Measurements from ENCODE around the gene ASCC1.

ASCC1 gene

DNA sequence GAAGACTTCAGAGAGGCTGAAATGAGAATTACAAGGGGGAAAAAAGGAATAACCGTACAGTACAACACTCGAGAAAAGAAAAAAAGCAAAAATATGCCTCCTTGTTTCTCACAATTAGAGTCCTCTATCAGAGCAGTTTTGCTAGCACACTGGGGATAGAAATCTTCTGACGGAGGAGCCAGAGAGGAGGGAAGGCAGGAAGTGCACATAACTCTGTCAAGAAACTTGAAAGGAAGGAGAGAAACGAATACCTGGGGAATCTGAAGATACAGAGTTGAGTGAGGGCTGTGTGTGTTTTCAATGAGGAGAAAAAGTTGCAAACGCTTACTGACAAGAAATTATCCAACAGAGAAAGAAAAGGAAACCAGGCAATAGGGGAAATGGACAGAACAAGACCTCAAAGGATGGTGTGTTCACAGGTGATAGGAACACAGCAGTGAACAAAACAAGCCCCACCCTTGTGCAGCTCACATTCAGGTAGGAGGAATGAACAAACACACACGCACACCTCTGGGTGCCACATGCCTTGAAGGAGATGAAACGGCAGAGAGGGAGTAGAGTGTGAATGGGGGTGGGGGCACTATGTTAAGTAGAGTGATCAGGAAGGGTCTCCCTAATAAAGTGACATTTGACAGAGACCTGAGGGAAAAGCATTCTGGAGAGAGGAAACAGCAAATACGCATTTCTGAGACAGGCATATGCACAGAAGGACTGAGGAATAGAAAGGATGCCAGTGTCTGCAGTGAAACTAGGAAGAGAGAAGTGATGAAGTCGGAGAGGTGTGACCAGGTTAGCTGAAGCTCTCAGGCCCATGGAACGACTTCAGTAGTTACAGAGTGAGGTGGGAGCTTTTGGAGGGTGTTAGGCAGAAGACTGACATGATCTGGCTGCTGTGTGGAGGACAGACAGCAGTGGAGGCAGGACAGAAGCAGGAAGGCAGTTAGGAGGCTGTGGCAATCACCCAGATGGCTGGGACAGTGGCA, 81.0 kb downstream of the ASCC1 start:
- Histone ChIP-seq H3K4me3 (ENCODE audit: low read depth, low read length) (no peak overlapping the region), H3K9ac (ENCODE audit: low read depth, low read length) (no peak overlapping the region), H3K4me1 (ENCODE audit: control insufficient read depth, insufficient read depth, low read length) (no peaks in the 10 kb centered on the region), H3K9me3 (ENCODE audit: control insufficient read depth, insufficient read depth, low read length) (no peaks in the 10 kb centered on the region), H3K36me3 (ENCODE audit: control insufficient read depth, insufficient read depth, low read length) (no peaks in the 10 kb centered on the region), H3K27me3 (ENCODE audit: control insufficient read depth, insufficient read depth, low read length) (no peaks in the 10 kb centered on the region)

DNA sequence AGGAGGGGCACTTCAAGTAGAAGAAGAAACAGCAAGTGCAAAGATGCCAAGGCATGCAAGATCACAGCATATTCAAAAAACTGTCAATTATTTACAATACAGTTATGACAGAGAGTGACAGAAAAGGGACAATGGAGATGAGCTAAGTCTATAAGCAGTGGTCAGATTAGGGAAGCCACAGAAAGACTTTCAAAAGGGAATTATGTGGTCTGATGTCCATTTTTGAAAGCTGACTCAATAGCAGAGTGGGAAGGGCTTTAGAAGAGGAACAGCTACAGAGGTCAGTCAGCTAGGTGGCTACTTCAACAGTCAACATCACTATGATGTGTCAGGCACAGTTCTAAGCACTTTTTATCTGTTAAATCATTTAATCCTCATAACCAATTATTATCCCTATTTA, 82.6 kb downstream of the ASCC1 start:
- Histone ChIP-seq H3K9me3 (ENCODE audit: control insufficient read depth, insufficient read depth, low read length) (no peaks in the 10 kb centered on the region), H3K9ac (ENCODE audit: low read depth, low read length) (no peak overlapping the region), H3K27me3 (ENCODE audit: control insufficient read depth, insufficient read depth, low read length) (no peaks in the 10 kb centered on the region), H3K4me1 (ENCODE audit: control insufficient read depth, insufficient read depth, low read length) (no peaks in the 10 kb centered on the region), H3K4me3 (ENCODE audit: low read depth, low read length) (no peak overlapping the region), H3K36me3 (ENCODE audit: control insufficient read depth, insufficient read depth, low read length) (no peaks in the 10 kb centered on the region)

DNA sequence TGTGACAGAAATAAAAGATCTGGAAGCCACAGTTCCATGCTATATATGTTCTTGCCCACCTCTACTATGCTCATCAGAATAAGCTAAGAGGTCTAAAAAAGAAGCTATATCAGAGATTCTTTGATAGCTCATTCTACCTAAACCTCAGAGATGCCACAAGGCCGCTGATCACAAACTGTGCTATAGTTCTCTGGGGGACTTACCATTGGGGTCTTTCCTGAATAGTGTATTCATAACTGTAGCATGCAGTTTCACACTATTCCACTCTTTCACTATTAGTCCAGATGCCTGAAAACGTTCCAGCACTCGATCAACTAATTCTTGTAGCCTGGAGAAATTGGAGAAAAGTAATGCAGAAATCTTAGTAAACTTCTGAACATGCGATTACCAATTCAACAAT, 83.2 kb downstream of the ASCC1 start:
- Histone ChIP-seq H3K9me3 (ENCODE audit: control insufficient read depth, insufficient read depth, low read length) (no peaks in the 10 kb centered on the region), H3K9ac (ENCODE audit: low read depth, low read length) (no peak overlapping the region), H3K36me3 (ENCODE audit: control insufficient read depth, insufficient read depth, low read length) (no peaks in the 10 kb centered on the region), H3K4me3 (ENCODE audit: low read depth, low read length) (no peak overlapping the region), H3K27me3 (ENCODE audit: control insufficient read depth, insufficient read depth, low read length) (no peaks in the 10 kb centered on the region), H3K4me1 (ENCODE audit: control insufficient read depth, insufficient read depth, low read length) (no peaks in the 10 kb centered on the region)

DNA sequence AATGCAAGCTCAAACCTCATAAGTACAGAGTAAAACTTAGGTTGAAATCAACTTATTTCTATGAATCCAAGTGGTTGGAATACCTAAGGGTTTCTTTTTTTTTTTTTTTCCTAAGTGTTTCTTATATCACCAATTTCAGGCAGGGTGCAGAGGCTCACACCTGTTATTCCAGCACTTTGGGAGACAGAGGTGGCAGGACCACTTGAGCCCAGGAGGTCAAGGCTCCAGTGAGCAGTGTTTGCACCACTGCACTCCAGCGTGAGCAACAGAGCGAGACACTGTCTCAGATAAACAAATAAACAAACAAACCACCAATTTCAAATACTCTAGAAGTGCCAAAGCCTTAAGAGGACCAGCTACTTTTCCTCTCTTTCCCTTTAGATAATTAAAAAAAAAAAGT, 88.5 kb downstream of the ASCC1 start:
- Histone ChIP-seq H3K27me3 (ENCODE audit: control insufficient read depth, insufficient read depth, low read length) (no peaks in the 10 kb centered on the region), H3K9ac (ENCODE audit: low read depth, low read length) (no peak overlapping the region), H3K36me3 (ENCODE audit: control insufficient read depth, insufficient read depth, low read length) (no peaks in the 10 kb centered on the region), H3K4me3 (ENCODE audit: low read depth, low read length) (no peak overlapping the region), H3K9me3 (ENCODE audit: control insufficient read depth, insufficient read depth, low read length) (no peaks in the 10 kb centered on the region), H3K4me1 (ENCODE audit: control insufficient read depth, insufficient read depth, low read length) (peaks cover 7% of the 10 kb centered on the region)

DNA sequence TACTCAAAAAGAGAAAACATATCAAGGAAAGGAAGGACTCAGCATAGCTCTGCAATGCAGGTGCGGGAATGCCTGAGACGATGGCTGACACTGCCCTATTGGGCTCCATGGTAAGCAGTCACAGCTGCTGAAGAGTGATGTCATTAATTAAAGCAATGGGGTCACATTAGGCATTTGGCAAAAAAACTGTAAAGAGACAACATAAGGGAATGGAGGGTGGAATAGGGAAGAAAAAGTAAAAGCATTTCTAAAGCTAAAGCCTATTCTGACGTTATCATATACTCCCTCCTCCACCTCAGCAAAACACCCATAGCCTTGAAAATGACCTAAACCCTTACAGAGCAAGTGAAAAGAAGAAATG, 89.2 kb downstream of the ASCC1 start:
- Histone ChIP-seq H3K4me3 (ENCODE audit: low read depth, low read length) (no peak overlapping the region), H3K27me3 (ENCODE audit: control insufficient read depth, insufficient read depth, low read length) (no peaks in the 10 kb centered on the region), H3K9me3 (ENCODE audit: control insufficient read depth, insufficient read depth, low read length) (no peaks in the 10 kb centered on the region), H3K9ac (ENCODE audit: low read depth, low read length) (no peak overlapping the region), H3K4me1 (ENCODE audit: control insufficient read depth, insufficient read depth, low read length) (peaks cover 7% of the 10 kb centered on the region), H3K36me3 (ENCODE audit: control insufficient read depth, insufficient read depth, low read length) (no peaks in the 10 kb centered on the region)

DNA sequence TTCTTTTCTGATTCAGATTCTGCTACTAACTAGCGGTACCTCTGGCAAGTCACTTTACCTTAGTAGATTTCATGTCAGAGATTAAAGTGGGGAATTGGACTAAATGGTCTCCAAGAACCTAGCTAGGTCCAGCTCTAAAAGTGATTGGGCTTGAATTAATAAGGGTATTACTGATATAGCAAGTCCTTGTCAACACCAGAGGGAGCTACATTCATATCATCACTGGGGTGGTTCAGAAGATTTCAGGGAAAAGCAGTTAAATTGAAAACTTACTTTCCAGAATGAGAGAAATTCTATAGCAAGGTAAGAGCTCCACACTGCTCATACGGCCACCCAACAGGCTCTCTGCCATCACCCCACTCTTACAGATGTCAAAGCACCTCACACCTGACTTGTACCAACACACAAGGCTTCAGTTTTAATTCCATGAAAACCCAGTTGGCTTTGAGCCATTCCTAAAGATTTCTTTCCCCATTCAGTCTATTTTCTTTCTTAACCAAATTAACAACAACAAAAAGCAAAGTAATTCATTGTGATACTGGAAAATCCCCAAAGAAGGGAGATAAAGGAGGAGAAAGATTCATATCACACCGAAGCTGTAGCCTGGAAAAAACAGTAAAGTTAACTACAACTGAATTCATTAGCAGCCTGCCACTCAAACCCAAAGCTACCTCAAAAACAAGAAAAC, 89.7 kb downstream of the ASCC1 start:
- no peak overlapping the region for H3K4me3 ChIP-seq (ENCODE audit: low read depth, low read length)
- no peaks in the 10 kb centered on the region for H3K27me3 ChIP-seq (ENCODE audit: control insufficient read depth, insufficient read depth, low read length)
- H3K4me1 ChIP-seq (ENCODE audit: control insufficient read depth, insufficient read depth, low read length), result peaks cover 7% of the 10 kb centered on the region
- no peaks in the 10 kb centered on the region for H3K9me3 ChIP-seq (ENCODE audit: control insufficient read depth, insufficient read depth, low read length)
- no peak overlapping the region for H3K9ac ChIP-seq (ENCODE audit: low read depth, low read length)
- H3K36me3 ChIP-seq (ENCODE audit: control insufficient read depth, insufficient read depth, low read length), result no peaks in the 10 kb centered on the region

DNA sequence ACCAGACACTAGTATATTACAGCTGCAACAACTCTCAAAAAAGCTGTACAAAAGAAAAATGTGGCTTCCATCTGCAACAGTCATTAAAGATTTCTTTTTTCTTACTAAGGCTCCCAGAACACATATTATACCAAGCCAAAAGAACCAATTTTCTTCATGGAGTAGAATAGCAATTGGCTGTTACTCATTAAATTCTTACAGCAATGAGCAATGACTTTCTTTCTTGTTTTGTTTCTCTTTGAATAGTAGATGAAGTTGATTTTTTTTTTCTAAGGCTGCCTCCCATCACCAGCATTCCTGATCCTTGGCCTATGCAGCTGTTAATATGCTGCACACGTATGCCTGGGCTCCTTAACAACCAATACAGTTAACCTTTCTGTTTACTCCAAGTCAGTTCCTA, 91.1 kb downstream of the ASCC1 start:
- H3K4me1 ChIP-seq (ENCODE audit: control insufficient read depth, insufficient read depth, low read length), result peaks cover 7% of the 10 kb centered on the region
- H3K9me3 ChIP-seq (ENCODE audit: control insufficient read depth, insufficient read depth, low read length), result no peaks in the 10 kb centered on the region
- H3K9ac ChIP-seq (ENCODE audit: low read depth, low read length), result no peak overlapping the region
- no peaks in the 10 kb centered on the region for H3K27me3 ChIP-seq (ENCODE audit: control insufficient read depth, insufficient read depth, low read length)
- H3K36me3 ChIP-seq (ENCODE audit: control insufficient read depth, insufficient read depth, low read length), result no peaks in the 10 kb centered on the region
- H3K4me3 ChIP-seq (ENCODE audit: low read depth, low read length), result no peak overlapping the region

DNA sequence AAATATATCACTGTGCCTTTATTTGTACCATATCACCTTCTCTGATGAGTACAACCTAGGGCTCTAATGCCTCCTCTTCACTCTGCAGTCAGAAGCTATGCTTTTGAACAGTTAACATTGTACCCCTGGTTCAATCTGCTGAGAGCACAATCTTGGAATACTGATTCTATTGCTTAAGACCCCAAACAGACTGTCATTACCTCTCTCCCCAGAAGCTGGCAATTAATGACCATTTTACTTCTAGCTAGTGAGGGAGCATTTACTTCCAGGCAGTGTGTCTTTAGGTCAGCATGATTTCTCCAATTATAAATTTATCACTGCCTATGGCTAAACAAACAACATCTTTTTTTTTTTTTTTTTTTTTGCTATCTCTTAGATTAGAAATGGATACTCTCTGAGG, 91.7 kb downstream of the ASCC1 start:
- Histone ChIP-seq H3K9ac (ENCODE audit: low read depth, low read length) (no peak overlapping the region), H3K36me3 (ENCODE audit: control insufficient read depth, insufficient read depth, low read length) (no peaks in the 10 kb centered on the region), H3K4me3 (ENCODE audit: low read depth, low read length) (no peak overlapping the region), H3K27me3 (ENCODE audit: control insufficient read depth, insufficient read depth, low read length) (no peaks in the 10 kb centered on the region), H3K4me1 (ENCODE audit: control insufficient read depth, insufficient read depth, low read length) (peaks cover 7% of the 10 kb centered on the region), H3K9me3 (ENCODE audit: control insufficient read depth, insufficient read depth, low read length) (no peaks in the 10 kb centered on the region)

DNA sequence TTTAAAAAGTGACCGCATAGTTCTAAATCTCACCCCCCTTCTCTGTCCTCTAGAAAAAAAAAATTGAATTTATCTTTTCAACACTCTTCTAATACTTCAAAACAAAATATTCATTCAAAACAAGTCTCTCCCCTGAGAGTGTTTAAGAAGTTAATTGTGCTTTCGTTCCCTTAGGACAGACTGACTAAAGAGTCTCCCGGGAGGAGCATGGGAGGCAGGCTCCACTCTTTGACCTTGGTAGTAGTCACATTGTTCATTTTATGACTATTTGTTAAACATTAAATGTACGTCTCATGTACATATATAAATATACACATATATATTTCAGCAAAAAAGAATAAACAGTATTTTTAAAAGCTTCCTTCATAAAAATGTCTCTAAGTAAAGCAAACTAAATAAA, 92.5 kb downstream of the ASCC1 start:
- H3K9me3 ChIP-seq (ENCODE audit: control insufficient read depth, insufficient read depth, low read length), result no peaks in the 10 kb centered on the region
- H3K4me1 ChIP-seq (ENCODE audit: control insufficient read depth, insufficient read depth, low read length), result peaks cover 7% of the 10 kb centered on the region
- no peak overlapping the region for H3K9ac ChIP-seq (ENCODE audit: low read depth, low read length)

DNA sequence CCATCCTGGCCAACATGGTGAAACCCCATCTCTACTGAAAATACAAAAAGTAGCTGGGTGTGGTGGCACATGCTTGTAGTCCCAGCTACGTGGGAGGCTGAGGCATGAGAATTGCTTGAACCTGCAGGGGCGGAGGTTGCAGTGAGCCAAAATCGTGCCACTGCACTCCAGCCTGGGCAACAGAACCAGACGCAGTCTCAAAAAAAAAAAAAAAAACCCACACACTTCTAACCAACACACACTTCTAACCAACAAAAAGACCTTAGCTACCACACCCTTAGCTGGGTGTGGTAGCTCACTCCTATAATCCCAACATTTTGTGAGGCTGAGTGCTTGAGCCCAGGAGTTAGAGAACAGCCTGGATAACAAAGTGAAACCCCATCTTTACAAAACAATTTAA, 93.9 kb downstream of the ASCC1 start:
- H3K4me1 ChIP-seq (ENCODE audit: control insufficient read depth, insufficient read depth, low read length), result peaks cover 7% of the 10 kb centered on the region
- no peak overlapping the region for H3K4me3 ChIP-seq (ENCODE audit: low read depth, low read length)
- H3K36me3 ChIP-seq (ENCODE audit: control insufficient read depth, insufficient read depth, low read length), result no peaks in the 10 kb centered on the region
- no peak overlapping the region for H3K9ac ChIP-seq (ENCODE audit: low read depth, low read length)
- no peaks in the 10 kb centered on the region for H3K9me3 ChIP-seq (ENCODE audit: control insufficient read depth, insufficient read depth, low read length)
- H3K27me3 ChIP-seq (ENCODE audit: control insufficient read depth, insufficient read depth, low read length), result no peaks in the 10 kb centered on the region

More for the DNA sequence above, 92.5 kb downstream of the ASCC1 start:
- Histone ChIP-seq H3K4me3 (ENCODE audit: low read depth, low read length) (no peak overlapping the region), H3K27me3 (ENCODE audit: control insufficient read depth, insufficient read depth, low read length) (no peaks in the 10 kb centered on the region), H3K36me3 (ENCODE audit: control insufficient read depth, insufficient read depth, low read length) (no peaks in the 10 kb centered on the region)

DNA sequence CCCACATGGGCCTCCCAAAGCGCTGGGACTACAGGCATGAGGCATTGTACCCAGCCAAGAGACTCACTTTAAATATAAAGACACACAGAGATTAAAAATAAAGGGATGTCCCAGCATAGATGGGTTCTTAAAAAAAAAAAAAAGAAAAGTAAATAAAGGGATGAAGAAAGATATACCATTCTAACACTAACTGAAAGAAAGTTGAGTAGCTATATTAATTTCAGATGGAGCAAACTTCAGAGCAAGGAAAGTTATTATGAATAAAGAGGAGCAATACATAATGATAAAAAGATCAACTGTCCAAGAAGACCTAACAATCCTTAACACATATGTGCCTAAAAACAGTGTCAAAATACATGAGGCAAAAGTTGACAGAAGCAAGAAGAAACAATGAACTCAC, 94.7 kb downstream of the ASCC1 start:
- Histone ChIP-seq H3K9me3 (ENCODE audit: control insufficient read depth, insufficient read depth, low read length) (no peaks in the 10 kb centered on the region), H3K4me3 (ENCODE audit: low read depth, low read length) (no peak overlapping the region), H3K9ac (ENCODE audit: low read depth, low read length) (no peak overlapping the region), H3K27me3 (ENCODE audit: control insufficient read depth, insufficient read depth, low read length) (no peaks in the 10 kb centered on the region), H3K36me3 (ENCODE audit: control insufficient read depth, insufficient read depth, low read length) (no peaks in the 10 kb centered on the region), H3K4me1 (ENCODE audit: control insufficient read depth, insufficient read depth, low read length) (peaks cover under 1% of the 10 kb centered on the region)

DNA sequence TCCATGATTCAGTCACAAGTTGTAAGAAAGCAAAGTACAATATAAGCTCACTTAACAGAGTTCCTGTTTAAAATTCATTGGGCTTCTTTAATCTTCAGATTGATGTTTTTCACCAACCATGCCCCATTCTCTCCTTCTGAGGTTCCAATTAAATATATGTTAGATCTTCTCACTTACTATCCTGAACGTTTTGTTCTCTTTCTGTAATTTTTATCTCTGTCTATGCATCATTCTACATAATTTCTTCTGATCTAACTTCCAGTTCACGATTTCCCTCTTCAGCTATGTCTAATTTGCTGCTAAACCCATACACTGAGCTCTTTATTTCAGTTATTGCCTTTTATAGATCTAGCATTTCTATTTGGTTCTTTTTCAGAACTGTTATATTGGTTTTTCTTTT, 99.7 kb downstream of the ASCC1 start:
- H3K27me3 ChIP-seq (ENCODE audit: control insufficient read depth, insufficient read depth, low read length), result no peaks in the 10 kb centered on the region
- H3K9ac ChIP-seq (ENCODE audit: low read depth, low read length), result no peak overlapping the region
- no peaks in the 10 kb centered on the region for H3K4me1 ChIP-seq (ENCODE audit: control insufficient read depth, insufficient read depth, low read length)
- H3K36me3 ChIP-seq (ENCODE audit: control insufficient read depth, insufficient read depth, low read length), result no peaks in the 10 kb centered on the region
- H3K4me3 ChIP-seq (ENCODE audit: low read depth, low read length), result no peak overlapping the region
- H3K9me3 ChIP-seq (ENCODE audit: control insufficient read depth, insufficient read depth, low read length), result no peaks in the 10 kb centered on the region

Data from iPS-15b (cell line).